SK-N-MC (cell line): Measurements from ENCODE around the gene ANKRD33.

Experiments used
- EZH2 ChIP-seq: fragments of 200-600 bp; sonication (generic); IDR thresholded peaks from one replicate; pipeline ENCODE4 v1.6.1; 2017; ENCODE audit warnings: antibody characterized with exemption
- POLR2AphosphoS5 ChIP-seq: IDR thresholded peaks from 2 replicates; pipeline ENCODE4 v1.6.1; 2012; ENCODE audit warnings: mild to moderate bottlenecking, low read depth, low read length, borderline replicate concordance

DNA sequence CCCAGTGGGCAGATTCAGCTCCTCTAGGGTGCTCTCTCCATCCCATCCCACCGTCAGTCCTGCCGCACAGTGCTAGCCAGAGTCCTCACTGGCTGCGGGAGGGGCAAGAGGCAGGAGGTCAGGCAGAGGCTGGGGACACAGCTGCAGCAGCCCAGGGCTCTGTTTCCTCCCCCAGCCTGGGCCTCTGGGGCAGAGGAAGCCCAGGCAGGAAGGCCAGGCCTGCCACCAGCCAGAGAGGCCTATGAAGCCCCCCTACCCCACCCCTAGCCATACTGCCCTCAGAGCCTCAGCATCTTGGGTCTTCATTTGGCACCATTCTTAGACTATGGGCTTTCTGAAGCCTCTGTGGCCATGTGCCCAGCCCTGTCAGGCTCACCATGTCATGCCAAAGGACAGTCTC, 22.8 kb downstream of the ANKRD33 start:
- no peak for TF ChIP-seq POLR2AphosphoS5
- no peak for TF ChIP-seq EZH2
